ENCODE results near the gene GRK2.
"Not testable (repeated sequence)": the region's sequence is repeated elsewhere in the genome, so short reads cannot be mapped to it uniquely, and the experiment has no call there.

Gene GRK2

DNA sequence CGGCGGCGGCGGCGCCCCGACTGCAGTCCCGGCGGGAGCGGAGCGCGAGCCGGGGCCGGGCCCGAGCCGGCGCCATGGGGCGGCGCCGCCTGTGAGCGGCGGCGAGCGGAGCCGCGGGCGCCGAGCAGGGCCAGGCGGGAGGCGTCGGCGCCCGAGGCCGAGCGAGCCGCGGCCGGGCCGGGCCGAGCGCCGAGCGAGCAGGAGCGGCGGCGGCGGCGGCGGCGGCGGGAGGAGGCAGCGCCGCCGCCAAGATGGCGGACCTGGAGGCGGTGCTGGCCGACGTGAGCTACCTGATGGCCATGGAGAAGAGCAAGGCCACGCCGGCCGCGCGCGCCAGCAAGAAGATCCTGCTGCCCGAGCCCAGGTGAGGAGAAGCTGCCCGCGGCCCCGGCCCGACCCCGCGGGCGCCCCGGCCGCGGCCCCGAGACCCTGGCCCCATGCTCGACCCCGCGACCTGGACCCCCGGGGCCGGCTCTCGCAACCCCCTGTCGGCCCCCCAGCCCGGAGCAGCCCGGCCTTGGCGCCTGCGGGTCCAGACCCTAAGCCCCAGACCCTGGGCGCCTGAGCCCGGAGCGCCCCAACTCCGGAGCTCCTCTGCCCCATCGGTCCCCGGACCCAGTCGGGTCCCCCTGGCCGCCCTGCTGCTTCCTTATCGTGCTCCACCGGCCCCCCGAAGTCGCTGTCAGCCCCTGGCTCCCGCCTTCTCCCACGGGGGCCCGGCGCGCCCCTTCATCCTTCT lies at the start of gene GRK2:
TSS of gene GRK2 (plus strand) at position 25 of the 739 bp plus-strand sequence. CDS start at position 252, 227 bp downstream.
- peak; percentile 70 for DNase-seq

DNA sequence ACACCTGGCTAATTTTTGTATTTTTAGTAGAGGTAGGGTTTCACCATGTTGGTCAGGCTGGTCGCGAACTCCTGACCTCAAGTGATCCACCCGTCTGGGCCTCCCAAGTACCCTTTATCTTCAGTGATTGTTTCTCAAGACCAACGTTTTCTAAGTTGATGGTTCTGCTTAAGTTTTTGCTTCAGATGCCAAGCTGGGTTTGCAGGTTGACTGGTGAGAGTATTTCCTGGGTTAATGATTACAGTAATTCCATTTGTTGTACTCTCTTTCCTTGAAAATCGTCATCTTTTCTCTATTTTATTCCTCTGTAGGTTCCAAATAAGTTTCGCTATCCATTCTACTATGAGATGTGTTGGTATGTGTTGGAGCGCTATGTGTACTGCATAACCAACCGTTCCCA lies 38.5 kb upstream of the GRK2 start:
- no peak for DNase-seq

DNA sequence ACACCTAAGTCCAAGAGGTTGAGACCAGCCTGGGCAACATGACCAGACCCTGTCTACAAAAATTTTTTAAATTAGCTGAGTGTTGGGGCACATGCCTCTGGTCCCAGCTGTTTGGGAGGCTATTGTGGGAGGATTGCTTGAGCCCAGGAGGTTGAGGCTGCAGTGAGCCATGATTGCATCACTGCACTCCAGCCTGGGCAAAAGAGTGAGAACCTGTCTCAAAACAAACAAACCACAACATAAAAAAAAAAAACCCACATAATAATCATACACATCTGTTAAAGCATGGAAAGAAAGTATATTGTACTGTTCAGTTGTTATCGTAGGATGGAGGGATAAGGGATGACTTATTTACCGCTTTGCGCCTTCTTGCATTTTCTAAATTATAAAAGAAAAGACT lies 35.9 kb upstream of the GRK2 start:
- no peak for DNase-seq

DNA sequence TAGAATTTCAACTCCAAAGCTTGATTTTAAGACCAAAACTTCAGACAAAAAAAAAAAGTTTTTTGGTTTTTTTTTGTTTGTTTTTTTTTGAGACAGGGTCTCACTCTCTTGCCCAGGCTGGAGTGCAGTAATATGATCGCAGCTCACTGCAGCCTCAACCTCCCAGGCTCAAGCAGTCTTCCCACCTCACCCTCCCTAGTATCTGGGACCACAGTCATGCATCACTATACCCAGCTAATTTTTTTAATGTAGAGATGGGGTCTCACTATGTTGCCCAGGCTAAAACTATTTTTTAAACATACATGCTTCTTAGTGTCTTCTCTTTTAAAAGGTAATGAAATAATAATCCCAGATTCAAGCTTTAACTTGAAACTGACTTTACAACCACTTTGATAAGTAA lies 35.4 kb upstream of the GRK2 start:
- DNase-seq, result no peak

DNA sequence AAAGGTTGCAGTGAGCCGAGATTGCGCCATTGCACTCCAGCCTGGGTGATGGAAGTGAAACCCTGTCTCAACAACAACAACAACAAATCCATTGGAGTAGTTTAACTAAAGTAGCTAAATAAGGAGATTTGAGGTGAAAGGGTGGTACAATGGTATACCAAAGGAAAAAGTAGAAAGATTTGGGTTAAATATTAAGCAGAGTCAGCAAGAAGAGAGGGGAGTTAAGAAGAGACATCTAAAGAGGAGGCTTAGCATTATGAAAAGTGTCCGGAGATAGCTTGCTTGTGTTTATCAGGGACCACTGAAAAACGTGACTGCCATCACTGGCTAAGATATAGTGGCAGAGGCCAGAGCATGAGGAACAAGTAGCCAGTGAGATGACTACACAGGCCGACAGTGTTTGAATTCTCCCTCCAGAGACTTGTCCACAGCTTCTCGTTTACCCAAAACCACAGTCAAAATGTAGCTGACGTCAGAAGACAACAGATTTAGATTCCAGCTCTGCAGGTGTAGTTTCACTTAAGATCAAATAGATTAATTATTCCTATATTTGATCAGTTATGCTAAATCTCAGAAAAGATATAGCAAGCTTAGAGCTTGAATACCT lies 32.6 kb upstream of the GRK2 start:
- DNase-seq, result no peak

DNA sequence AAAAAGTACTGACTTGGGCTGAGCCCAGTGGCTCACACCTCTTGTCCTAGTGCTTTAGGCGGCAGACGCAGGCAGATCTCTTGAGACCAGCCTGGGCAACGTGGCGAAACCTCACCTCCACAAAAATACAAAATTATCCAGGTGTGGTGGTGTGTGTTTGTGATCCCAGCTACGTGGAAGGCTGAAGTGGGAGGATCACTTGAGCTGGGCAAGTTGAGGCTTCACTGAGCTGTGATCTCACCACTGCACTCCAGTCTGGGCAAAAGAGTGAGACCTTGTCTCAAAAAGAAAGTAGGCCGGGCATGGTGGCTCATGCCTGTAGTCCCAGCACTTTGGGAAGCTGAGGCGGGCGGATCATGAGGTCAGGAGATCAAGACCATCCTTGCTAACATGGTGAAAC lies 31.7 kb upstream of the GRK2 start:
- not testable (repeated sequence) for DNase-seq

DNA sequence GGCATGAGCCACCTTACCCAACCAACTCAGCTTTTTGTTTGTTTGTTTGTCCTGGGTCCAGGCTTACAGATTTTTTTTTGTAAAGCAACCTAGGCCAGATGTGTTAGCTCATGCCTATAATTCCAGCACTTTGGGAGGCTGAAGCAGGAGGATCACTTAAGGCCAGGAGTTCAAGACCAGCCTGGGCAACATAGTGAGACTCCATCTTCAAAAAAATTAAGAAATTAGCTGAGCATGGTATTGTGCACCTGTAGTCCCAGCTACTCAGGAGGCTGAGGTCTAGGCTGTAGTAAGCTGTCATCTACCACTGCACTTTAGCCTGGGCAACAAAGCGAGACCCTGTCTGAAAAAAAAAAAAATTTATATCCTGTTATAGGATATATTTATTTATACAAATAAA lies 28.7 kb upstream of the GRK2 start:
- no peak for DNase-seq

DNA sequence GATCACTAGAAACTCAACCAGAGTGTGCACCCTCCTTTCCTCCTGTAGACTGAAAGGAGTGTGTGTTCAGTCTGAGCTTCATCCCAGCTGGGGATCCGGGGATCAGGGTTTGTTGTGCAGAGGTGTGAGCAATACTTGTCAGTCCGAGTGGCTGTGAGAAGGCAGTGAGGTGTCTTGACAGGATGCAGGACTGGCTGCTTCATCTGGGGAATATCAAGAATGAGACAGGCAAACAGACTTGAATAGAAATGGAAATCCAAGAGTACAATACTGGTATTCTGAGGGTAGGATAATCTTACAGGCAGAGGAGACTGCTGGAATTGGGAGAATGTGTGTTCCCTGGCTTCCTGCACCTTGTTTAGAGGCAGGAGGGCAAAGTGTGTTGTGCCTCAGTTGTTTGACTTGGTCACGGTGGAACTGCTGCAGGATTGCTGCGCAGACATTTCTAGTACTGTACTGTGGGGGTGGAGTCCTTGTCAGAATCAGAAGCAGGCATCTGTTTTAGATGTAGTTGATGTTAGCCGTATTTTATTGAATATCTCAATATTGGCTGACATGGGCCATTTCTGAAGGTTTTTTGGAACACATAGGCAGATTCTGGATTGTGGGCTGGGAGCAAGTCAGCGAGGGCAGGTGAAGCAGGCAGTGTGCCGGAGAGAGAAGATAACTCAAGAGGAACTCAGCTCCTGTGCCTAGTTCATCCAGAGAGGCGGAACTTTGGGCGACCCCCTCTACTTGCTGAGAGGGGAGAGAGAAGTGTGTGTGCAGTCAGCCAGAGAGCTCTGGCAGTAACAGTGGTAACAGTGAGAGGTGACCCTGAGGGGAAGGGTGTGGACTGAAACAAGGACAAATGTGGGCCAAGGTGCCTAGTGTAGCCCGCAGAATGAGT lies 27.1 kb upstream of the GRK2 start:
- no peak for DNase-seq

DNA sequence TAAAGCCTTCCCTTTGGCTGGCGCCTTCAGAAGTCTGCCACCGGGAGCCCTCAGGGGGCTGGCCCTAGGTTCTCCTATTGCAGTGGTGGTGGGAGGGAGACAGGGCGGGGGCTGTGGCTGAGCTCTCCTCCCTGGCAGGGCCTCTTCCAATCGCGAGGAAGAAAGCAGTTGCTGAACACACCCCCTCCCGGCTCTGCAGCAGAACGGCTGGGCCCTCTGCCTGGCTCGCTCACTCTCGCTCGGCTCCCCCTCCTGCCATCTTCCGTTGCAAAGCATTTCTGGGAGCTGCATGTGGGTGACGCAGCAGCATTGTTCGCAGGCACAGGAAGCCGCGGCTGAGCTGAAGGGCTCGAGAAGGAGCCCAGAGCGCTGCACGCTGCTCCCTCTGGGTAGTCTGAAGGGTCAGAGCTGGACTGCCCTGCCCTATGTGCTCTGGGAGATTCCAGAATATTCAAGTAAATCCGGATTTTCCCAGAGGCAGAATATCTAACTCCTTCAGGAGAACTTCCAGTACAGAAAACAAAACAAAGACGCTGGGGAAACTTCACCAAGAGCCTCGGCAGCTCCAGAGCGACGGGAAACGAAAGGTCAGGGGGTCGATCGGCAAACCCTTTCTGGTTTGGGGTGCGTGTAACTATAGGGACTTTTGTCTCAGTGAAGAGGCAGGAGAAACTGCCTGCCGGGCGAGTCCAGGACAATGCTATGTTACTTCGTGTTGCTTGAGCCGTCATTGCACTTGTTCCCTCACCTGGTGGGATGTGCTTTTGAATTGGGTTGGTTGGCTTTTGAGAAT lies 26.3 kb upstream of the GRK2 start:
- DNase-seq, result peak; percentile 98

DNA sequence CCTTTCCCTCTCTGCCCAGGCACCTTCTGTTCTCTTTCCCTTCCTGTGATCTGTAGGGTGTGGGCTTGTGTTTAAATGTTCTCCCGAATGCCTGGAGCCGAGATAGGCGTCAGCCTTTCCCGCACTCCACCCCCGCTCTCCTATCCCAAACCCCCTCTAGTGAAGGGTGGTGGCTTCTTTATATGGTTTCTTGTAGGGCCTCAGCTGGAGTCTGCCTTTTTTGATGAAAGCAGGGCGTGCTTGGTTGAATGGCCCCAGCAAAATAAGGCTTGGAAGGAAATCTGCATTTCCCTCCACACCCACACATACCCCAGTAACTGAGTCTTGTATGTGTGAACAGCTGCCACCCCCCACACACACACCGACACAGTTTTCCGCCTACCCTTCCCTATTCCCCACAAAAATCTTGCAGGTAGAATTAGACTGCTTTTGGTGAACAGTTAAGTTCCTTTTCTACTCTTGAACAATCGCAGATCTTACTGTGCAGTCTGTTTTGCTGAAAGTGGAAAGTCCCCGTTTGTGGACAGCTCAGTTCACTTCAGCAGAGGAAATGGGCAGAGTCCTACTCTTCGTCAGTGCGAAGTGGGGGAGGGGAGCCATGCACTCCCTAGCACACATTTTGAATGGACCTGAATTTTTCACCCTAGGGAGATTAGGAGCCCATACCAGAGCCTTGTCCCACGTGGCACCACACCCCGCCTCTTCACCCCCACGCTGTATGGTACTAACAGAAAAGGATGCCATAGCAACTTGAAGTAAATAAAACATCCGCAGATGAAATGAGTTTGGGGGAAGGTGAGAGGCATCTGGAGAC lies 25.5 kb upstream of the GRK2 start:
- peak; percentile 86 for DNase-seq

DNA sequence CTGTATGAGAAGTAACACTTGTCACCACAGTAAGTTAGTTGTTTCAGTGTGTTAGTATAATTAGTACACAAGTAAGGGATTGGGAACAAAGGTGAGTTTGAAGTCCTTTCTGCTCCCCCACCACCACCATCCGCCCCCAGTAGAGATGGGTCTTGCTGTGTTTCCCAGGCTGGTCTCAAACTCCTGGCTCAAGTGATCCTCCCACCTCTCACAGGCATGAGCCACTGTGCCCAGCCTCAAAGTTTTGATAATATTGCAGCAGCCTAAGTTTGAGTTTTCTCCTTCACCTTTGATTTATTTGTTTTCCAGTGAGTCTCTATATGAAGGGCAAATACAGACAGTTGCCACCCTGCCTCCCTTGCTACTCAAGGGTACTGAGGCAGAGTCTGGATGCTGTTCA lies 23.7 kb upstream of the GRK2 start:
- no peak for DNase-seq

DNA sequence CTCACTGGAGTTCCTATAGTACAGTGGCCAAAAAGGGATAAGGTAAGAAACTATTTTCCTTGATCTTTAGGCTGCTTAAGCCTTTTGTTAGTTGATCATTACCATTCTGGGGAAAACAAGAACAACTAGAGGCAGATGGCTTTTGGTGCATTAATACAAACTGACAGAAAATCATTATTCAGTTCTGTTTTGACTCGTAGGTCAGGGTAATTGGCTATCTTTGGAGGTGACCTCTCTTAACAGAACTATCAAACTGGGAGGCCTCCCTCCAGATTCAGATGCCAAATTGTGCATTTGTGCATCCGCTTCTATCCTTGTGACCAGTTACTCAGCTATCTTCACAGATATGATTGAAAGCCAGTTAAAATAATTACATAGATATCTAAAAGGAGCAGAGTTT lies 23.2 kb upstream of the GRK2 start:
- DNase-seq, result peak; percentile 74

DNA sequence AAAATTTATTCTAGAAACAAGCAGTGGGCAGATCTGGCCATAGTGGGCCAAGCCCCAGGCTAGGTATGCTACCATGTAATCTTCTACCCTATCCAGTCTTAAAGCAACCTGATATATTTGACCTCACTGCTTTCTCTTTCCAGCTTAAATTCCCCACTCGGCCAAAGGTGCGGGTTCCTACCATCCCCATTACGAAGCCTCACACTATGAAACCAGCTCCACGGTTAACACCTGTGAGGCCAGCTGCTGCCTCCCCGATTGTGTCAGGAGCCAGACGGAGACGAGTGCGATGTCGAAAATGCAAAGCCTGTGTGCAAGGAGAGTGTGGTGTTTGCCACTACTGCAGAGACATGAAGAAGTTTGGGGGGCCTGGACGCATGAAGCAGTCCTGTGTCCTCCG lies 21.2 kb upstream of the GRK2 start:
- no peak for DNase-seq

DNA sequence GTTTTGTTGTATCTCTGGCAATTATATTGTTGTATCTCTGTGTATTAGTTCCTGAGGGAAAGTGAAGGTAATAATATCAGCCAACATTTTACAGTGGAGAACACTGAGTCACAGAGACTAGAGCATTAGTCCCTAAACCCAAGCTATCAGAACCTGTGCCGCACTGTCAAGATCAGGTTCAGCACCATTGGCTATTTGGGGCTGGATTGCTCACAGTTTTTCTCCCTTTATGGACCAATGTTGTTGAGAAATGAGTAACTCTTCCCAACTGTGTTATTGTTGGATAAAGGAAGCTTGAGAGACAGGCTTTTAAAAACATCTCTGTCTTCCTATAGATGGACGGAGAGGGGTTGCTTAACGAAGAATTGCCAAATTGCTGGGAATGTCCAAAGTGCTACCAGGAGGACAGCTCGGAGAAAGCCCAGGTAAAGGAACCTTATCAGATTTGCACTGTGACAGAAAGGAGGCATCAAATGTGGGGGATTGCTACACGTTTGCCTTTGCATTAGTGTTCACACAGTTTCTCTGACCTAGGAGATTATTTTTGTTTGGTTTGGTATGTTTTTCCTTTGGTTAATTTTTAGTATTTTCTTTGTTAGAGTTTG lies 18.2 kb upstream of the GRK2 start:
- DNase-seq, result no peak

DNA sequence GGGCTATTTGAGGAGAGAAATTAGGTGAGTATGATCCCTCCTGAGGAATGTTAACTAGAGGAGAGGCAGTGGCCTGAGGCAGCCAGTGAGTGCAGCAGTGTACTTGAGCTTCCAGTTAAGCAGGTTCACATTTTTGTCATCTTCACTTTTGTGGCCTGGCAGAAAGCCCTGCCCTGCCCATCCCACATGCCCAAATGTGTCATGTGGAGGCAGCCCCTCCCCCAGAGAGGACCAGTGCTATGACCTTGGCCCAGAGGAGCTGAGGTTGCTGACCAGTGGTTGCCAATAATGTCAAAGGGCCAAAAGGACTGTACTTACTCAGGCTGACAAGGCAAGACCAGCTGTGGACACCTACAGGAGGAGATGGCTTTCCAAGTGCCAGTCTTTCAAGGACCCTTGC lies 17.6 kb upstream of the GRK2 start:
- DNase-seq, result peak; percentile 45

DNA sequence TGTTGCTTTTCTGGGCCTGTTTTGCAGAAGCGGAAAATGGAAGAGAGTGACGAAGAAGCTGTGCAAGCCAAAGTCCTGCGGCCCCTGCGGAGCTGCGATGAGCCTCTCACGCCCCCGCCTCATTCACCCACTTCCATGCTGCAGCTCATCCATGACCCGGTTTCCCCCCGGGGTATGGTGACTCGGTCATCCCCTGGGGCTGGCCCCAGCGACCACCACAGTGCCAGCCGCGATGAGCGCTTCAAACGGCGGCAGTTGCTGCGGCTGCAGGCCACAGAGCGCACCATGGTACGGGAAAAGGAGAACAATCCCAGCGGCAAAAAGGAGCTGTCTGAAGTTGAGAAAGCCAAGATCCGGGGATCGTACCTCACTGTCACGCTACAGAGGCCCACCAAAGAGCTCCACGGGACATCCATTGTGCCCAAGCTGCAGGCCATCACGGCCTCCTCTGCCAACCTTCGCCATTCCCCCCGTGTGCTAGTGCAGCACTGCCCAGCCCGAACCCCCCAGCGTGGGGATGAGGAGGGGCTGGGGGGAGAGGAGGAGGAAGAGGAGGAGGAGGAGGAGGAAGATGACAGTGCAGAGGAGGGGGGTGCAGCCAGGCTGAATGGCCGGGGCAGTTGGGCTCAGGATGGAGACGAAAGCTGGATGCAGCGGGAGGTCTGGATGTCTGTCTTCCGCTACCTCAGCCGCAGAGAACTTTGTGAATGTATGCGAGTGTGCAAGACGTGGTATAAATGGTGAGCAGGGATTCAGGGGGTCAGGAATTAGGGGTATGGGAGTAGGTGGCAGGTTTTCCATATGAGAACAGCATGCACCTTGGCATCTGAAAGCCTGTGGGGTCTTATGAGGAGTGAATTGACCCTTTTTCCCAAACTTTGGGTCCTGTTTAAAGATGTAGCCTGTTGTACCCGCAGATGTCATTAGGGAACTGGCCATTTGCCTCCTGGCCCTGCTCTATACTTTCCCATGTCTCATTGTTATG lies 15.9 kb upstream of the GRK2 start:
- no peak for DNase-seq

DNA sequence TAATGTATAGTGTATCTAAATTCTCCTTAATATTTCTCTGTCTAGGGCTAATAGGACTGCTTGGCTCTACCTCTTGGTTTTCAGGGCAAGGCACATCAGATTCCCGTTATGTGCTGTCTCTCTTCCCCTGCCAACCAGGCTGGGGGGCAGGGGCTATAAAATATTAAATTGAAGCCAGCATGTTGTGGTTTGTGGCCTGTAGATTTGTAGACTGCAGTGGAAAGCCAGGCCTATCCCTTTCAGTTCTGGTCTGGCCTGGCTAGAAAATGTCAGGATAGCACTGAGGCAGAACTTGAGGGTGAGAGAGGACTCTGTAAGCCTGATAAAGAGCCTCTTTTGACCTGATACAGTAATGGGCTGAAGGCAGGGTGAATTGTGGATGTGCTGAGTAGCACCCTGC lies 14.4 kb upstream of the GRK2 start:
- no peak for DNase-seq

DNA sequence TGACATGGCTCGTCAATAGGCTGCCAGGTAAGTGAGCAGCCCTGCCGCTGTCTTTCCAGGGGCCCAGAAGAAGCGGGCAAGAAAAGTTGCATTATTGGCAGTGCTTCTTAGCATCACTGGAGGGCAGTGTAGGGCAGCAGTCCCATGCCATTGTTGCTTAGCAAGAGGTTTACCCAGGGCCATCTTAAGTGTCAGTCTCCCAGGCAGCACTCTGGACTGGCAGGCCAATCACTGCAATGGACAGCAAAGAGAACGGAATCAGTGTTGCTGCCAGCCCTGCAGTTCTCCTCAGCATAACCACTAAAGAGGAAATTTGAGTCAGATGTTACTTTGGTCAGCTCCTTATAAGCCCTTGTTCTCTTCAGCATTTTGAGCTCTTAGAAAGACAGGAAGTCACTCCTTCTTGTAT lies 13.4 kb upstream of the GRK2 start:
- peak; percentile 35 for DNase-seq

DNA sequence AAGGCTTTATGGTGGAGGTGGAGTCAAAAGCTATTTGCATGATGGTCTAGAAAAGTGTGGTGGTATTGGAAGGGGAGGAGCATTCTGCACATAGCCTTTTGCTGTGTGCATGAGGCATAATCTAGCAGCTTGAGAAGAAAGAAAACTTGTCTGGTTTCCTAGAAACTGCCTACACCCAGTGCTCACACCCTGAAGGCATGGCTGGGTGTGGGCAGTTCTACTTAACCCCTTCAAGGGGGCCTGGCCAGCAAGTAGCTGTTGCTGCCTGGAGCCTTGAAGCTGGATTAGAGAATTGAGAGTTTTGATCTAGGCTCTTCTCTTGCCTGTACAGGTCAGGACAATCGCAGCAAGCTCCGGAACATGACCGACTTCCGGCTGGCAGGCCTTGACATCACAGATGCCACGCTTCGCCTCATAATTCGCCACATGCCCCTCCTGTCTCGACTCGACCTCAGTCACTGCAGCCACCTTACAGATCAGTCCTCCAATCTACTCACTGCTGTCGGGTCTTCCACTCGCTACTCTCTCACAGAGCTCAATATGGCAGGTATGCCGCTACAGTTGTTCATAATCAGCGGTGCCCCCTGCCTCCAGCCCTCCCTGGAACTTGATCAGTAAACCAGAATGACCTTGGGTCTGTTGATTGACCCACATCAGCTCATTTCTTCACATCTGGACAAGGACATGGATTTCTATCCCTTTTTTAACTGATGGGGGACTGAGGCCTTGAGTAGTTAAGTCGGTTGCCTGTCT lies 12.2 kb upstream of the GRK2 start:
- peak; percentile 30 for DNase-seq

DNA sequence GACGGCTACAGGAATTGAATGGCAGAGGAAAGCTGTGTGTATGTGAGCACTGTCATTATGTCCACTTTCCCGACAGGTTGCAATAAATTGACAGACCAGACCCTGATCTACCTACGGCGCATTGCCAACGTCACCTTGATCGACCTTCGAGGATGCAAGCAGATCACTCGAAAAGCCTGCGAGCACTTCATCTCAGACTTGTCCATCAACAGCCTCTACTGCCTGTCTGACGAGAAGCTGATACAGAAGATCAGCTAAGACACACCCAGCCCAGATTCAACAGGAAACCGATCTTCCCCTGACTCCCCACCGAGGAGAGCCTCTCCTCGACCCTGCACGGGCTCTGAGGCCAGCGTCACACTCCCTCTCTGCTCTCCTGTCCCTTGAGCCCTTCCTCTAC lies 11.5 kb upstream of the GRK2 start:
- no peak for DNase-seq

Measured in eye (tissue), 1 donor.